Effector CD4-positive, alpha-beta T cell (primary cell): Measurements from ENCODE around the gene MMS22L.
"Not testable (repeated sequence)": the region's sequence is repeated elsewhere in the genome, so short reads cannot be mapped to it uniquely, and the experiment has no call there.

Source experiments
- DNase-seq: peaks from one replicate; pipeline ENCODE4 v3.0.0-alpha.2; 2020

MMS22L gene

DNA sequence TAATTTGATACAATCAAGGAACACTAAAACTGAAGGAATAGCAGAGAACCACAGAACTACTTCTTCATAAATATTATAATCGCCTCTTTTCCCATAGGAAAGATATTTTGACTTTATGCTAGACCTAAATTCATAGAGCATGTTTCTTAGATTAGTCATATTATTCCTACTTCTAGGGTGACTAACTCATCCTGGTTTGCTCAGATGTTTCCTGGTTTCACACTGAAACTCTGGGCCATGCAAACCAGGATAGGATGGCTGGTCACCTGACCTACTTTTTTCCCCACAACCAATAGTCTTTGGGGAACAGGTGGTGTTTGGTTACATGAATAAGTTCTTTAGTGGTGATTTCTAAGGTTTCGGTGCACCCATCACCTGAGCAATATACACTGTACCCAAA is 42.8 kb downstream of the MMS22L start:
- DNase-seq = no peak

DNA sequence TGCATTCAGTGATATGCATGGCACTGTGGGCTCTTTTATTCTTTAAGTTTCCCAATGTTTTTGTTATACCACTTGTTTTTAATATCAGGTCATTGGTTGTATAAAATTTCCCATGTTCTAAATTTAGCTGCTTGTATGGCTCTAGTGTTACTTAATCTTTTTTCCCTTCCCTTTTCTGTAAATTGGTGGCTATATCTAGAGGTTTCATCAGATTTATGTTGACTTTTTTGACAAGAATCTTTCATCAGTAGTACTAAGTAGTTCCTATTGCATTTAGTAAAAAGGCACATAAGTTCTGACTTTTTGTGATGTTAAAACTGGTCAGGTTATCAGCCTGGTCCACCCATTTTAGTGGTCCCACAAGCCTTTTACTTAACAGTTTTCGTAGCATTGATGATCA is 51.1 kb downstream of the MMS22L start:
- DNase-seq = no peak

DNA sequence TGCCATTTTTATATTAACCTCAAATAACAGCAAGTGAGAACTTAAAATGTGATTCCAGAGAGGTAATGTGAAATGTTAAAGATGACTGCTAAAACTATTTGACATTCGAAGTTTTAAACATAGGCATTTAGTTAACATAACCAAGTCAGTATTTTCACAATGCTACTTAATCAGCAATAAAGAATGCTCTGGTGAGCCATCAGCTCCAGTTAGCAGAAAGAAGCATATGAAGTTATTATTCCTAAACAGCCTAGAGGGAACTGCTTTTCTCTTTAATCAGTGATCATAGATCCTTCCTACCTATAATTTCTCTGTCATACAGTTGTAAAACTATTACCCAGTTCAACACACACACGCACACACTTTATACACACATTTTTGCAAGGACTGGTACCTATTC is 60.1 kb downstream of the MMS22L start:
- no peak for DNase-seq

DNA sequence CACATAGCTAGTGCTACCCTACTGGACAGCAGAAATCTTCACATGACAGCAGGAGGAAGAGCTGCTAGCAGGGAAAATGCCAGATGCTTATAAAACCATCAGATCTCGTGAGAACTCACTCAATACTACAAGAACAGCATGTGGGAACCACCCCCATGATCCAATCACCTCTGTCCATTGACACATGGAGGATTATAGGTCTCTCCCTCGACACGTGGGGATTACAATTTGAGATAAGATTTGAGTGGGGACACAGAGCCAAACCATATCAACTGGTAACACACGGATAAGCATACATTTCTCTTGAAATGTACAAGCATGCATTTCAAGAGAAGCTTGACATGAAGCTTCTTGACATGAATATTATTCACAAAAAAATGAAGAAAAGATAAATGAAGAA is 64.1 kb downstream of the MMS22L start:
- no peak for DNase-seq

DNA sequence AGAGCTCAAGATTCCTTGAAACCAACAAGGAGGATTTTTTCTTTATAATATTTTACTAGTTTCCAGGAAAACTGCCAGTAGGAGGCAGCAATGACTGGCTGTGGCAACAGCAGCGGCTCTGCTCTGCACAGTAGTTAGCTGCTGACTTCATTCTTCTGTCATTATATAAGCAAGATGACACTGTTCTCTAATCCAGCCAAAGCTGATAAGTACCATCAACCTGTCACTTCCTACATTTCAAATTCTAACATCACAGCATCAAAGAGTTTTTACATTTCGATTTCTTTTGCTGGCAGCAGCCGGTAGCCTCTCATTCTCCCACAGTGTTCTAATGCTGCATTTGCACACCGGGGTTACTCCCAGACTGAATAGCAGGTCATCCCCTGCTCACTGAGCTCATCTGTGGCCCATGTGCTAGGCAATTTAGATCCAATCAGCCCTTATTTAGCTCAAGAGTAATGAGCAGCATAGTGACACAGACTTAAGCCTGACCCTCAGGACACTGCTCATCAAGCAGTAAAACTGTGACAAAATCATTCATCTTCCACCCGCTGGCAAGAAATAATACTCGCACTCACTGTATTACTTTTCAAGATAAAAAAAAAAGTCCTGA is 67.8 kb downstream of the MMS22L start:
- no peak for DNase-seq

DNA sequence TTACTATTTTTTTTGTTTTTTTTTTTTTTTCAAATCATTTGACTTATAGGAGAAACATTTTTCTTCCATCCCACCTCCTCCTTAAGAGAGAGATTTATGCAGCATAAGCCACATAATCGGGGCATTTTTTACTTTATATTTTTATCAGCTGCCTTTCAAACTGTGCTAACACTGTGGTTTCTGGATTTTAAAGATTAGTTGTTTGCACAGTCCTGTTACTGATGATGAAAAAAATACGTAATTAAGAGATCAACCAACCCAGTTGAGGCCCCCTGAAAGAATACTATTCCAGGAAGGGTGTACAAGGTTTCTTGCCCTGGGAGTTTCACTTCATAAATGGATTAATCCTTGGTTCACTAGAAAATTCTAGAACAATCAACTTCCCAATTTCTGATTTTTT is 68.3 kb downstream of the MMS22L start:
- no peak for DNase-seq

DNA sequence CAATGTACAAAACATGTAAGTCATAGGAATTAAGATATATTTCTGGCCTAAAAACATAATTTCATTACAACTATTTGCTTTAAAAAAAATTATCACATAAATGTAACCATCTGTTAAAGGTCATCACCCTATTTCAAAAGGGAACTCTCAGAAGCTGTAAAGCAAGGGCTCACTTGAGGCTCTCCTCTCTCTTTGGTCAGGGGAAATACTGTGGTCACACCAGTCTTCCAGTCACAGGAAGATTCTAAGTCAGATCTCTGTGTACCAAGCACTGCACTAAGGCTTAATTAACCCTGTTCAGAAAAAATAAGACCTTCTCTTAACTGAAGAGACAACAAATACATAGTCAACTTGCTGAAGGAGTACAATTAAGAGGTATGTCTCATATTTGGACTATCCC is 75.6 kb downstream of the MMS22L start:
- no peak for DNase-seq

DNA sequence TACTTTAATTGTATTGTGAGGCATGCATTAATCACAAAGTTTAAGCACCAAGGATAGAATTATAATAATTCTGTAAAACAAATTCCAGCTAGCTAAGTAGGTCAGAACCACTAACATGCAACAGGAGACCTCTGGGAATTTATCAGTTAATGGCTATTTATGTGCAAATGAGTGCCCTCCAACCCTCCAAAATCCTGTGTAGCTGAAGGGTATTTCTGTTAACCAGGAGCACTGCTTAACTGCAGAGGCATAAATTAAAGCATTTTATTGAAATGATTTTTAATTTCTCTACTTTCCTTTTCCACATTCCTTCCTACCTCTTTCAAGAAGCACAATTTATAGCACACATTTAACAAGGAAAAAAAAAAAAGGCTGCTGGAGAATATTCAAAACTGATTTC is 77.0 kb downstream of the MMS22L start:
- no peak for DNase-seq

DNA sequence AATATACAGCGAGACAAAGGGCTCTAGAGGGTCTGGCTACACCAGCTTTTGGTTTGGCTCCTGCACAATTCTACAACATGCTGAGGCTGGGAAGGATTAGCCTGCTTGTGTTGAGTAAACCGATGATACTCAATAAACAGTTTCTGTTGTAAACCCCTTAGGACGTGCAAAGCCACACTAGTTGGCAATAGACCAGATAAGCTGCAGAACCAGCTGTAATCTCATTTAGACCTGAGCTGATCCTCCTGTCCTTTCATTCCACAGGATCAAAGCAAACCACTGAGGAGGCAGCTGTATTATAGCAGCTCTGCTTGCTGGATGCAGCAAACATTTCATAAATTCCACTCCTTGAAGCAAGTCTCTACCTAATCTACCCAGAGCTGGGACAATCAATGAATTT is 79.7 kb downstream of the MMS22L start:
- no peak for DNase-seq

DNA sequence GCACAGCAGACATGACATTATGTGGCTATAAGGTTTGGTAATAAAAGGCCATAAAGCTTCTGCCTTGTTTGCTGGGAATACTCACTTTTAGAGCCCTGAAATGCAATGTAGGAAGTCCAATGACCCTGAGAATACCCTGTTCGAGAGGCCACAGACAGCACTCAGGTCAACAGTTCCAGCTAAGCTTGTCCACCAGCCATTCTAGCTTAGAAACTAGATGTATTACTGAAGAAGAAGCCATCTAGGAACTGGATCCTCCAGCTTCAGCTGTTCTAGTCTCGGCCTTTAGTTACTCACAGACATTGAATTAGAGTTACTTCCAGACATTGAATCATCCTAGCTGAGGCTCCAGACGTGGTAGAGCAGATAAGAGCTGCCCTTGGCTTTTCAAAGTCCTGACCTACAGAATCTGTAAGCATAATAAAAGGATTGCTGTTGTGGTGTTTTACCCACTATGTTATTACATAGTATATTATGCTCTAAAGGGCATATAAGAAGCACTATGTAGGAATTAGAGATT is 84.9 kb downstream of the MMS22L start:
- DNase-seq = no peak

DNA sequence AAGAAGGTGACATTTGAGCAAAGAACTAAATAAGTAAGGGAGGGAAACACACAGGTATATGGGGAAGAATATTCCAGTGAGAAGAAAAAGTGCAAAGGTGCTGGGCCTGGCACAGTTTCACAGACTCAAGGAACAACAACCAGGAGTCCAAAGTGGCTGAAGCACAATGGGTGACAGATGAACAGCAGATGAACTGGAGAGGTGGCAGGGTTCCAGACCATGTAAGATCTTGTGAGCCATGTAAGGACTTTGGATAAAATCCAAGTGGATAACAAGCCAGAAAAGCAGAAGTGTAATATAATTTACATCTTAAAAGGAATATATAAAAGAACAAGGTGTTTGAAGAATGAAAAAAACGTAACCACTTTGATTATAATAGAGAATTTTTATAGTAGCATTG is 87.9 kb downstream of the MMS22L start:
- no peak for DNase-seq

DNA sequence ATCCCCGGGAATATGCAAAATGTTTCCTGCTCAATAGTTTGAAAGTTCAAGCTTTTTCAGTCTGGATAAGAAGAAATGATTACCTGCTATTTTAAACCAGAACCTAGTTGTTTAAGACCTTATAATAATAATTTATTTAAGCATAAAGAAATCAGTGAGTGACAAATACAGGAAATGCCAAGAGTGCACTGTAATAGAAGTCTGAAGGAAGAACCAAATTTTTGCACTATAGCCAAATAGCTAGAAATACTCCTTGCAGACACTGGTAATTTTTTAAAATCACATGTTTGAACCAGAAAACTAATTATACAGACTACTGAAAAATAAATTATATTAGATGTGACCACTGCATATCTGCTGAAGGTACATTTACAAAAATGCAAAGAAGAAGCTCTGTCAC is 93.2 kb downstream of the MMS22L start:
- DNase-seq = no peak

DNA sequence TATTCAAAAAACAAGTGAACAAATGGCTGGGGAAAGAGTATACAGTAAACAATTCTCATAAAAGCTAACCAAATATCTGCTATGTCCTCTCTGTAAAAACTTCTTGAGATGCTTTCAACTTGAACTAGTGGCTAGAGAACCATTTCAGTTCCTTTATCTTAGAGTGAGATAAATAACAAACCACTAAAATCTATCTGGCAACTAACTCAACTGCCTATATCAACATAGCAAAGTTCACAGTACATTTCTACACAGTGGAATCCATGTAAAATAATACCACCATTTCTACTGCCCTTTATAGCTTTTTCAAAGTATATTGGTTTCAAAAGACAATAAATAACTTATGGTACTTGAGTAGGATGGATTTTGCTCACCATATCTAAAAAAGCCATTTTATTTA is 95.1 kb downstream of the MMS22L start:
- DNase-seq = no peak

DNA sequence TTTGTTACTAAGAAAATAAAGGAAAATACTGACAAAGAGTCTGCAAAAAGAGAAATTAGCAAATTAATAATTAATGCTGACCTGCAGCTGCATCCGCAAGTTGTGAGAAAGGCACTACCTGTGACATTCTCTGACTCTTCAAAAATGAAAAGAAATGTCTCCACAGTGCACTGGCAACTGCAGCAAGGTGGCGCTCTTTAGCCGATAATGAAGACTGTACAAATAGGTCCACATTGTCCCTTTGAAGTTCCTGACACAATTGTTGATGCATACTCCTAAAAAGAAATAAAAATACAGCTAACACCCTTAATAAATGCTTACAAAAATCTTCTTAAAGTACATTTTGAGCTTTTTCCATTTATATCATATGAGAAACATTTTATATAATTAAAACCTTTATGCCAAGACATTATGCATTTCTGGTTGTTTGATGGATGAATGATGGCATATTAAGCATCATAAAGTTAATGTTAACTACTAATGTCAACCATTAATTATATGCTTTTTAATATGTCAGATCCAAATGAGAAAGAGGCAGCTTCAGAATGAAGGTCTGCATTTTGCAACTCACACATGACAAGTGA is 96.5 kb downstream of the MMS22L start:
- peak; percentile 45 for DNase-seq

DNA sequence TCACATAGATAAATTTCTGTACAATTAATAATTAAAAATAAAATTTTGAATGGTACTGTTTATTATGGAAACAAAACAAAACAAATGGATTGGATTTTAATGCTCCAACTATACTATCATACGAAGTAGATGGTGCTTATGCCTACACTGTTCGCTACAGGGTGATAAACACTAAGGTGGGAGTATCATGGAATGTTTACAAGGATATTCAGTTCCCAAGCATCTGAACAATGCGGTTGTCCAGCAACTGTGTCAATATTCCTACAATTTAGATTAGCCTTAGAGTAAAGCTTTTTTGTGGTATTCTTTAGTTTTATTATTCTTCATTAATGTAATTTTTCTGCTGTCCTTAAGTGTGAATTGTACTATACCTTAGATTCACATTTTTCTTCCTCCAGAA is 105.1 kb downstream of the MMS22L start:
- no peak for DNase-seq

DNA sequence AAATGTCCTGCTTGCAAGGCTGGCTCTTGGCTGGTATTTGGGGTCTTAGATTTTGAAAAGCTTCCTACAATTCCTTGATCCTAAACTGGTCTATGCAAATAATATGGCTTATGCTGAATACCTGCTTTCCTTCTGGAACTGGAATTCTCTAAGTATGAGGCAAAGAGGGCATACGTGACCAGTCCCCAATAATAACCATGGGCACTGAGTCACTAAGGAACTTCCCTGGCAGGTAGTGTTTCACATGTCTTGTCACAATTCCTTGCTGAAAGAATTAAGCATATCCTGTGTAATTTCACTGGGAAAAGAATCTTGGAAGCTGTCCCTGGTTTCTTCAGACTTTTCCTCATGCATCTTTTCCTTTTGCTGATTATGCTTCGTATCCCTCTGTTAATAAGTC is 106.5 kb downstream of the MMS22L start:
- DNase-seq = no peak

DNA sequence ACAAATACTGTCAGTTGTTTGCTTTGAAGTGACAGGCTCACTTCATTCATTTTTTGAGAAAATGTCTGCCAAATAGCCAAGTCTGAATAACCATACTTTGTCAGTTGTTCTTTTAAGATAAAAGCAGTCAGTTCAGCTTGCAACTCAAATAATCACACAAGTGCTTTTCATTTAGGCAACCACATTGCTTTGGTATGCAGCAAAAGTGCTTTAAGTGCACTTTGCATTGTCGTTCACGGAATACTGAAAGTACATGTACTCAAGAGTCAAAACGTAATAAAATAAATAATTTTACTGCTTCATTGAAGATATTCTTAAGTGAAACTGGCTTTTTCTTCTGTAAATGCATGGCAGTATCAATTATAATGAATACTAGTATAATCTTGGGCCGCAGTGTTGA is 107.2 kb downstream of the MMS22L start:
- DNase-seq = no peak

DNA sequence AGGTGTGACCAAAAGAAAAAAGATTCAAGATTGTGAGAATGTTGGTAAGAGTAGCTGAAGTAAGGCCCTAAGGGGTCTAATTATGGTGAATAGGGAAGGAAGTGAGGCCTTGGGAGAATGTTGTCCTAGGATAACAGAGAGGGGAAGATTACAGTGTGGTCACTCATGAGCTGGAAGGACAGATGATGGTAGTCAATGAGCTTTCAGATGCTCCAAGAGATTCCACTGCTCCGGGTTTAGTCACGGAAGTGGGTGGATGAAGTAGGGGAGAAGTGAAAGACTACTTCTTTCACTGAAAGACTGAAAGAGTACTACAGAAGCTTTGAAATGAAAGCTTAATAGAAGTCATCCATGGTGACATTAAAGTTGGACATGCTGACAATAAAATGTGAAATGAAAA is 108.5 kb downstream of the MMS22L start:
- no peak for DNase-seq

DNA sequence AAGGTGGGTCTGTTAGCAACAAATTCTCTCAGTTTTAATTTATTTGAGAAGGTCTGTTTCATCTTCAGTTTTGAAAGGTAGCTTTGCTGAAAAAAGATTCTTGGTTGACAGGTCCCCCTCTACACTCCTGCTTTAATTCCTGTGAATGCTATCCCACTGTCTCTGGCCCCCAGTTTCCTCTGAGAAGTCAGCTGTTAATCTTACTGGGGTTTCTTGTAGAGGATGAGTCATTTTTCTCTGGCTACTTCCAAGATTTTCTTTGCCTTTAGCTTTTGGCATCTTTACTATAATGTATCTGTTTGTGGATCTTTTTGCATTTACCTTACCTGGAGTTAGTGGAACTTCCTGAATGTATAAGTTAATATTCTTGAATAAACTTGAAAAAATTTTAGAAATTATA is 122.7 kb downstream of the MMS22L start:
- DNase-seq = no peak

DNA sequence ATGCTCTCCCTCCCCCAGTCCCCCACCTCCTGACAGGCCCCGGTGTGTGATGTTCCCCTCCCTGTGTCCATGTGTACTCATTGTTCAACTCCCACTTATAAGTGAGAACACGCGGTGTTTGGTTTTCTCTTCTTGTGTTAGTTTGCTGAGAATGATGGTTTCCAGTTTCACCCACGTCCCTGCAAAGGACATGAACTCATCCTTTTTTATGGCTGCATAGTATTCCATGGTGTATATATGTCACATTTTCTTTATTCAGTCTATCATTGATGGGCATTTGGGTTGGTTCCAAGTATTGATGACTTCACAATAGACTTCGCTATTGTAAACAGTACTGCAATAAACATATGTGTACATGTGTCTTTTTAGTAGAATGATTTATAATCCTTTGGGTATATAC is 127.6 kb downstream of the MMS22L start:
- not testable (repeated sequence) for DNase-seq

DNA sequence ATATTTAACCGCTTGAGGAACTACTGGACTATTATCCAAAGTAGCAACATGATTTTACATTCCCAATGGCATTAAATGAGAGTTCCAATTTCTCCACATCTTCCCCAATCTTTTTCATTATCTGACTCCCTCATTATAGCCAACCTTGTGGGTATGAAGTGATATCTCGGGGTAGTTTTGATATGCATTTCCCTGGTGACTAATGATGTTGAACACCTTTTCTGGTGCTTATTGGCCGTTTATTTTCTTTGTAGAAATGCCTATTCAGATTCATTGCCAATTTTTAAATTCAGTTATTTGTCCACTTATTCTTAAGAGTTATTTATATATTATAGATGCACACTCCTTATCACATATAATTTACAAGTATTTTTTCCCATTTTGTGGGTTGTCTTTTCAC is 129.0 kb downstream of the MMS22L start:
- DNase-seq = no peak

DNA sequence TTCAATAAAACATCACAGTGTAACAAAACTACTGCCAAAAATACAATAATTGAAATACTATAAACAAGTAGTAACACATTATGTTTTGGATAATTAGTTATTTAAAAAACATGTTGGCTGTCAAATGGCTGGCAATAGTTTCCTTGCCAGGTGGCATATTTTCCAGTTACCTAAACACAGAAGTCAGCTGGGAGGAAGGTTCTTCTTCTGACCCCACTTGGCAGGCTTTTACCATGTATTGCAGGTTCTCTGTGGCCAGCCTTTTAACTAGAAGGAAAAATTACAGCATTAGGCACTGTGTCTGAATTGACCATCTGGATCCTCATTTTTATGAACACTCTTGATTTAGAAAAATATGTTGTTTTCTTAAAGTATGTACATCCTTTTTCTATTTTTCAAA is 131.4 kb downstream of the MMS22L start:
- DNase-seq = no peak

DNA sequence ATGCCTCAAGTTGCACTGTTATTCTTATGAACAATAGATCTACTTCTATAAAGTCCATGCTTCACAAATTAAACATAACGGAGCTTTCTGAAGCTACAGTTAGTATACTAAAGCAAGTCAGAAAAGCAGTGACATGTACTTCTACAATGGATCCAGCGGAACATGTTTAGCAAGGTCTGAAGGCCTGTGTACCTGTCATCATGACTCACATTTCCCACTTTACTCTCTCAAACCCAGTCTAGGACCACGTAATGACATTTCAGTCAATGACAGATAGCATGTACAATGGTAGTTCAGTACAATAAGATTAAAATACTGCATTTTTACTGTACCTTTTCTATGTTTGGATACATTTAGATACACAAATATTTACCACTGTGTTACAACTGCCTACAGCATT is 132.1 kb downstream of the MMS22L start:
- no peak for DNase-seq

DNA sequence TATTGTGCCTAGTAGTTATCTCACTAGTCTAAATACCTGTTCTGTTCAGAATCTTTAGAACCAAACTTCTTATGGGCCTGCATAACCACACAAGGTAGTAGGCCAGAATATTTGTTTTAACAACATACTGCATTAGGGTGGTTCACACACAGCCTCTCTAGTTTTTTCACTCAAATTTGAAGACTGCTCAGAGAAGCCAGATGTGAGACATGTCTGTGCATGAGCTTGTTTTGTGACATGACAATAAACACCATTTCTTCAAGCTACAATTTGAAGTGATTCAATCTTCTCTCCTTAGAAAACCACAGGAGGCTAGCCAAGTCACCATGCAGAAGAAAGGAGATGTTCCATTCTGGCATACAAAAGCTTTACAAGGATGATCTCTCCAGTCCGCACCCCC is 135.6 kb downstream of the MMS22L start:
- DNase-seq = no peak

DNA sequence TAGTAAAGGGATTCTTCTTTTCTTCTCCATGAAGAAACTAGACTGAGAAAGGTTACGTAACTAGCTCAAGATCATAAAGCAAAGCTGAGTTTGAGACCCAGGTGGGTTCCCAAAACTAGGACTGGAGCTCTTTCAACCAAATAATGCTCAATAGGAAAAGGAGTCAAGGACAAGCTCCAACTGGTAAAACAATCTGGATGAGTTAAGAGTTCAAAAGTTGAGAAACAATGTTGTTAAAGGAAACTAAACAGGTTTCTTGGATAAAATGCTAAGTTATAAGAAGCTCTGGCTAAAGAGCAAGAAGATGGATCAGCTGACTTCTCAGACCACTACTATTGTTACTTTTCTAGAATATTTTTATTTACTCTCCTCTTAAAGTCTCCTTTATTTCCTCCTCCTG is 137.3 kb downstream of the MMS22L start:
- no peak for DNase-seq
